Amniotic stem cell (primary cell): ENCODE data around the gene LNX2.
"Not testable (repeated sequence)": the region's sequence is repeated elsewhere in the genome, so short reads cannot be mapped to it uniquely, and the experiment has no call there.

ENCODE experiments used
- DNase-seq: peaks from one replicate; lab custom pipeline; 2025; lab: John Stamatoyannopoulos, UW

LNX2 gene

GRCh38 chr13:27636589-27637288 lies 16.4 kb upstream of the LNX2 start:
- DNase-seq, result no peak

GRCh38 chr13:27635266-27635665 lies 14.9 kb upstream of the LNX2 start:
- no peak for DNase-seq

- DNase-seq, result no peak
Measured at GRCh38 chr13:27634791-27635190, 14.5 kb upstream of the LNX2 start.

- DNase-seq, result no peak
Measured at GRCh38 chr13:27634231-27634630, 13.9 kb upstream of the LNX2 start.

- no peak for DNase-seq
Measured at GRCh38 chr13:27632648-27633047, 12.3 kb upstream of the LNX2 start.

- no peak for DNase-seq
Measured at GRCh38 chr13:27632214-27632613, 11.9 kb upstream of the LNX2 start.

- DNase-seq, result no peak
Measured at GRCh38 chr13:27631665-27632064, 11.3 kb upstream of the LNX2 start.

- DNase-seq, result no peak
Measured at GRCh38 chr13:27631156-27631555, 10.8 kb upstream of the LNX2 start.

- not testable (repeated sequence) for DNase-seq
Measured at GRCh38 chr13:27628766-27629165, 8.4 kb upstream of the LNX2 start.

GRCh38 chr13:27628081-27628480 lies 7.8 kb upstream of the LNX2 start:
- no peak for DNase-seq

- no peak for DNase-seq
Measured at GRCh38 chr13:27627380-27627779, 7.1 kb upstream of the LNX2 start.

GRCh38 chr13:27625839-27626238 lies 5.5 kb upstream of the LNX2 start:
- no peak for DNase-seq

- DNase-seq, result no peak
Measured at GRCh38 chr13:27624071-27624470, 3.7 kb upstream of the LNX2 start.

- no peak for DNase-seq
Measured at GRCh38 chr13:27622881-27623280, 2.6 kb upstream of the LNX2 start.

GRCh38 chr13:27622102-27622820 lies 1.9 kb upstream of the LNX2 start:
- DNase-seq, result no peak

- peak; percentile 60 for DNase-seq
Measured at GRCh38 chr13:27621366-27622101, 1.2 kb upstream of the LNX2 start, which contains the start of gene POLR1D. Gene POLR1D, plus strand, starts transcription at chr13:27621892. Its CDS starts 92 bp downstream, at chr13:27621984.

GRCh38 chr13:27621116-27621365 lies 712 bp upstream of the LNX2 start:
- no peak for DNase-seq

- DNase-seq, result no peak
Measured at GRCh38 chr13:27619728-27620376, 477 bp downstream of the LNX2 start.

GRCh38 chr13:27619093-27619727 lies 1.1 kb downstream of the LNX2 start:
- DNase-seq, result no peak

- DNase-seq, result no peak
Measured at GRCh38 chr13:27617881-27618321, 2.4 kb downstream of the LNX2 start.

- DNase-seq, result no peak
Measured at GRCh38 chr13:27613628-27614027, 6.7 kb downstream of the LNX2 start.

- peak; percentile 29 for DNase-seq
Measured at GRCh38 chr13:27607125-27607524, 13.2 kb downstream of the LNX2 start.
